HG03432 (cell line): Measurements from ENCODE around the gene AK5.

Source experiments
- ATAC-seq: cut with Tn5 transposase; IDR thresholded peaks from one replicate; pipeline ENCODE4 v1.9.1; 2021; ENCODE audit warnings: mild to moderate bottlenecking, moderate library complexity; ENCODE audit not compliant: unreplicated experiment

The AK5 gene

DNA sequence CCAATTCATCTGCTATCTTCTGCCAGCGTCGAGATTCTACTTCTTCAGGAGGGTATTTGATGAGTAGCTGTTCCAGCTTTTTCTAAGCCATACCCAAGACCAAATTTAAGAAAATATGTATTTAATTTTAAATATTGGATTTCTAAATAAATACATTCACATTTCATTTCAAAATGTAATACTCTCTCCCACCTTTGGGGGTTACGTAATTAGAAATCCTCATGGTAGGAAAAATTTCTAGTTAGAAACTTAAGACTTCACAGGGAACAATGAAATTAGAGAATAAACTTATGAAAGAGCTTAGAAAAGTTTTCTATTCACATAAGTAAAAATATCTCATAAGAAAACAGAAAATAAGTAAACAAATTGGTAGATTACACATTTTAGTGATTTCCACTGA, 297.7 kb downstream of the AK5 start:
- ATAC-seq, result no peak

DNA sequence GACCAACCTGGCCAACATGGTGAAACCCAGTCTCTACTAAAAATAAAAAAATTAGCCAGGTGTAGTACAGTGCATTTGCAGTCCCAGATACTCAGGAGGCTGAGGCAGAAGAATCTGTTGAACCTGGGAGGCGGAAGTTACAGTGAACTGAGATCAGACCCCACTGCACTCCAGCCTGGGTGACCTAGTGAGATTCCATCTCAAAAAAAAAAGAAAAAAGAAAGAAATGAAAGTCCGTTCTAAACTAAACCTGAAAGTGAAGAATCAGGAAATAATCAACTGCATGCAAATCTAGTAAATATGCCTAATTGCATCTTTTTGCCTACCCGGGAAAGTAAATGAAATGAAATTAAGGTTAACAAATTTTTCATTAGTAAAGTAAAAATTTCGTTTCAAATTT, 301.1 kb downstream of the AK5 start:
- peak; percentile 65 for ATAC-seq

DNA sequence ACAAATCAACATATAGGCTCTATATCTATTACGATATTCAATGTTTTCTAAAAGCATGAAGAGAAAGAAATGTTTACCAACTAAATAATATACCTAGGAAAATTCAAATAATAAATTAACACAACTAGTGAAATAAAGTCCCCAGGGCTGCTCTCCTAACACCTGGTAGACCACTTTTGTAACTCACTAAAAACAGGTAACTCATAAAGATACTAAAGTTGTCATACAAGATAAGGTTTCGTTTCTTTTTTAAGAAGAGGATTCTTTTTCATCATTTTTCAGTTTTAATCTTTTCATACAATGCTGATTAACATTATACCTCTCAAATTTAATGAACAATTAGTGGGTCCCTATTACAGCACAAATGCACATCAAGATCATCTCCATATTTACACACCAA, 301.7 kb downstream of the AK5 start:
- no peak for ATAC-seq

DNA sequence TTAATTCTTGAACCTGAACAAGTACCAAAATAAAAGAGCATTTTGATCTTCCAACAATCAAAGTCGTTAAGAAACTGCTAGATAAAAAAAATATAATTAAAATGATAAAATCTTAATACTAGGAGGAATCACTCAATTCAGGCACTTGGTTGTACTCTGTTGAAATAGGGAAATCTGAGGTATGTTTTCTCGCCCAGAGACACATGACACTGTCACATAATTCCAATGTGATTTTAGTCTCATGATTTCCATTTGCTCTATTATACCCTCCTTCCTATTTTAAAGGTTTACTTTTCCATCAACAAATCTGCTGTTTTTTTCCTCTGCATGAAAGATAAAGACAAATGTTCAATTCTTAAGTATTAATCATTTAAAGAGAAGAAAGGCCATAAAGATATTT, 303.1 kb downstream of the AK5 start:
- ATAC-seq, result no peak

DNA sequence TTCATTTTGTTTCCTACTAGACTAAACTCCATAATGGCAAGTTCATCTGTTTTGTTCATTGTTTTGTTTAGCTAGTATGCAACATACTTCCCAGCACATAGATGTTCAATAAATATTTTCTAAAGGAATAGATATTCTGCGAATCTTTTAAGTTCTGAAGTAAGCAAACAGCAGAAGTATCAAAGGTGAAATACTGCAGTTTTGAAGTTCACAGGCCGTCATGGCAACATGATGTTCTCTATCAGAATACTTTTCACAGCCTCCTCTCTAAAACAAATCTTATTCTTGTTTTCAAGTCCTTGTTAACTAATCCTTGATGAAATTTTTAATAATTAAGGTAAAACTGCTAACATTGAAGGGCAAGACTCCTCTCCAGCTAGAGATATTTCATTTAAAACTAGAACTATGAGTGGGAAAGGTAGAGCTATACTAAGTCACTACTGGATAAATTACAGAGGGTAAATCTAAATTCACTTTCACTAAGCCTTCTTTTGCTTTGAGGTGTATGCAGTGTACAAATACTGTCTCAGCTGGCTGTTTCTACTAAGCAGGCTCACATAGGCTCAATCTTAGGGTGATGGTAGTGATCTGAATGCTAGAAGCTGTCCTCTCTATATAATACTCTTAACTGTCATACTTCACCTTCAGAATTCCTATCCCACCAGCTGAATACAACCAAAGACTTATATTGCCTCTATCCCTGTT, 303.9 kb downstream of the AK5 start:
- ATAC-seq, result no peak

DNA sequence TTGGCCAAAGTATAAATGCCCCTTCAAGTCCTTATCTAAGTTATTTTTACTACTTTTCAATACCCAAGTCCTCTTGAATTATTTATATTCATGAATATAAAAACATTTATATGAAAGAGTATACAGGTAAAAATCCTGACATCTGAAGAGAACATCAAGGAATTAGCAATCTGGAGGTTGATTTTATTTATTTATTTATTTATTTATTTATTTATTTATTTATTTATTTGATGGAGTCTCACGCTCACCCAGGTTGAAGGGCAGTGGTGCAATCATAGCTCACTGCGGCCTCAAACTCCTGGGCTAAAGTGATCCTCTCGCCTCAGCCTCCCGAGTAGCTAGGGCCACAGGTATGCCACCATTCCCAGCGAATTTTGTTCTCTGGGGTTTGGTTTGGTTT, 307.4 kb downstream of the AK5 start:
- ATAC-seq, result no peak

DNA sequence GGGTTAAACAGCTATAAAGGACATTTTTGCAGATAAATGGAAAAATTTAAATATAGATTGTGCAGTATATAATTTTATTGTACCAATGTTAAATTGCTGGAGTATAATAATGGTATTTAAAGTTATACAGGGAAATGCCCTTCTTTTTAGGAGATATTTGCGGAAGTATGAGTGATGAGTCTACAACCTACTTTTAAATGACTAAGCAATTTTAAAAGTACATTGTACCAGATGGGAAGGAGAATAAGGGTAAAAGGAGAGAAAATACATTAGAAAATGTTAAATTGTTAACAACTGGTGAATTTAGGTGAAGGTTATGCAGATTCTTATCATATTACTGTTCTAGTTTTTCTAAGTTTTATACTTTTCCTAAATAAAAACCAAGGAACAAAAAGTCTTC, 308.8 kb downstream of the AK5 start:
- ATAC-seq, result no peak

DNA sequence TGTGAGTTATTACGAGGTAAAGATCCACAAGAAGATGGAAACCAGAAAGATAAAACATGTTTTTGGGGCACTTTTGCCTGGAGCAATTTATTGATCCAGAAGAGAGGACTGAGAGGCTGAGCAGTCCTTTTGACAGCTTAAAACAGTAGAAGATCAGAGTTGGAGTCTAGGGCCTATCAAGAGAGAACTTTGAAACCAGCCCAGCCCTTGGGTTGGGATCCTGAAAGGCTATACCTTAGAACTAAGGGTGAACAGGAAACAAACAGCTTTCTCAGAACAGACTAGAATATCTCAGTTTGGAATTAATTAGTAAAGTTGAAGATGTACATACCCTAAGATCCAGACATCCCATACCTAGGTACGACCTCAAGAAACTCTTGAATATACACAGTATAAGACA, 311.1 kb downstream of the AK5 start:
- ATAC-seq, result no peak

DNA sequence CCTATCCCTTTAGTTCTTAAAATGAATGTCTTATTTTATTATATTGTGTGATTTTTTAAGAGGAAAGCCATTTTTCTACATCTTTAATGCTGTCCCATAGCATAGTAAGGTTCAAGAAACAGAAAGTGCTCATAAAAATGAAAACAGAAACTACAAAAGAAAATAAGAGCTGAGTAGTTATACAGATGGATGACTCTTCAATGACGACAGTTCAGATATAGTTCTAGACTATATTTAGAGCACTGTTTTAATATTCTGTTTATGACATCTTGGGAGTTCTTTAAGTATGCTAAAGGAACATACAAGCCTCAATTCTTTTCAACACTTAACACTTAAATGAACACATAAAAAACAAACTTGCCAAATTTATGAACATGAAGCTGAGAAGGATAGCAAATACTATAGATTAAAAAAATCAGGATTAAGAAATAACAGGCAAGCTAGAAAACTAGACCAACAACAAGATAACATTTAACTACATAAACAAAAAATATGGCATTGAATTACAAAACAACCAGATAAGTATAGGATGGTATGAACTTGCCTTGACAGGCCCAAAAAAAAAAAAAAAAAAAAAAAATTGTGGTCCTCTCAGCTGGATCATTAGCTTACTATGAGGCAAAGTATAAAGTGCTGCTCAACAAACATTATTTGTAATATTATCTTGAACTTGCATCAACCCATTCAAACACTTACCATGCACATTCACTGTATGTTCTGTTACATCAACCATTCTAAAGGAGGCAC, 312.7 kb downstream of the AK5 start:
- peak; percentile 94 for ATAC-seq

DNA sequence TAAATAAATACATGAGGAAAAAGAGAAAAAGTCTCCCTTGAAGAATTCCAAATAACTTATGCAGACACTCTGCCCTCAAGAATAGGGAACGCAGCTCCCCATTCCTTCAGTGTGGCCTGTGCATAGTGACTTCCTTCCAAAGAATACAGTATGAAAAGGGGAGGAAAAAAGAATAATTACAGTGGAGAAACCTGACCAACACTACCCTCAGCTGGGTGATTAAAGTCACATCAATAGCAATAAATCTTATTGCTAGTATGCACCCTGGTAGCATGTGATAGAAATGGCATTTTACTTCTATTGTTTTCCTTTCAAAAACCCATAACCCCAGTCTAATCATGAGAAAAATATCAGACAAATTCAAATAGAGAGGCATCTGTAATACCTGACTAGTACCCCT, 315.5 kb downstream of the AK5 start:
- ATAC-seq, result no peak

DNA sequence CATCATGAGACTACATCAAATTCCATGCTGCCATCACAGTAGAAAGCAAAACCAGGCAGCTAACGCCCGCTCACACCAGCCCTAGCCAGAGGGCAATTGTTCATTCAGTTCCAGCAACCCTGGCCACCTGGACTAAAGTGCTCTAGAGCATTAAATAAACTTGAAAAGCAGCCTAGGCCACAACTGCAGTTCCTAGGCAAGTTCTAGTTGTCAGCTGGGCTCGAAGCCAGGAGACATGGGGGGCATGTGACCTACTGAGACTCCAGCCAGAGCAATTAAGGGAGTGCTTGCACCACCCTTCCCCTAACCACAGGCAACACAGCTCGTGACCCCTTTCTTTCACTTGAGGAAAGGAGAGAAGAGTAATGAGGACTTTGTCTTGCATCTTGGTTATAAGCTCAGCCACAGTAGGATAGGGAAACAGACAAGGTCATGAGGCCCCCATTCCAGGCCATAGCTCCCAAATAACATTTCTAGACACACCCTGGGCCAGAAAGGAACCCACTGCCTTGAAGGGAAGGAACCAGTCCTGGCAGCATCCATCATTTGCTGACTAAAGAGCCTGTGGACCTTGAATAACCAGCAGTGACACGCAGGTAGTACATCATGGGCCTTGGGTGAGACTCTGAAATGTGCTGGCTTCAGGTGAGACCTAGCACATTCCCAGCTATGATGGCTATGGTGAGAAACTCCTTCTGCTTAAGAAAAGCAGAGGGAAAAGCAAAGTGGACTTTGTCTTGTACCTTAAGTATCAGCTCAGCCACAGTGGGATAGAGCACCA, 323.6 kb downstream of the AK5 start:
- ATAC-seq, result no peak

DNA sequence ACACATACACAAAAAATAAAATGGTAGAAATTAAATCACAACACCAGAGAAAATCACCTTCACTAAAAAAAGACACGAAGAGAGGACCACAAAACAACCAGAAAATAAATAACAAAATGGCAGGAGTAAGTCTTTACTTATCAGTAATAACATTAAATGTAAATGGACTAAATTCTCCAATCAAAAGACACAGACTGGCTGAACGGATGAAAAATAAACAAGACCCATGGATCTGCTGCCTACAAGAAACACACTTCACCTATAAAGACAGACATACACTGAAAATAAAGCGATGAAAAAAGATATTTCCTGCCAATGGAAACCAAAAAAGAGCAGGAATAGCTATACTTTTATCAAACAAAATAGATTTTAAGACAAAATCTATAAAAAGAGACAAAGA, 327.1 kb downstream of the AK5 start:
- no peak for ATAC-seq
